Suppressor macrophage treated with lipopolysaccharide for 4 hours (primary cell): ENCODE data around the gene PLEK.
"Not testable (repeated sequence)": the region's sequence is repeated elsewhere in the genome, so short reads cannot be mapped to it uniquely, and the experiment has no call there.

Source experiments
- DNase-seq: peaks from one replicate; pipeline ENCODE4 v3.0.0-alpha.2; 2020

PLEK gene

GRCh38 chr2:68418419-68418818 lies 53.3 kb downstream of the PLEK start:
- no peak for DNase-seq

- no peak for DNase-seq
These were observed 53.8 kb downstream of the PLEK start for GRCh38 chr2:68418855-68419254.

GRCh38 chr2:68420254-68420910 lies 55.3 kb downstream of the PLEK start:
- no peak for DNase-seq

GRCh38 chr2:68423966-68424650 lies 59.0 kb downstream of the PLEK start:
- DNase-seq = peak; percentile 82

- peak; percentile 40 for DNase-seq
These were observed 60.4 kb downstream of the PLEK start for GRCh38 chr2:68425503-68425902.

GRCh38 chr2:68426446-68426845 lies 61.4 kb downstream of the PLEK start:
- no peak for DNase-seq

- DNase-seq = peak; percentile 82
These were observed 61.9 kb downstream of the PLEK start for GRCh38 chr2:68426848-68427579.

- no peak for DNase-seq
These were observed 63.0 kb downstream of the PLEK start for GRCh38 chr2:68428126-68428525.

- DNase-seq = no peak
These were observed 63.7 kb downstream of the PLEK start for GRCh38 chr2:68428746-68429145.

- no peak for DNase-seq
These were observed 64.3 kb downstream of the PLEK start for GRCh38 chr2:68429311-68429826.

- no peak for DNase-seq
These were observed 66.4 kb downstream of the PLEK start for GRCh38 chr2:68431316-68431972.

- no peak for DNase-seq
These were observed 67.9 kb downstream of the PLEK start for GRCh38 chr2:68432696-68433658.

- peak; percentile 72 for DNase-seq
These were observed 69.9 kb downstream of the PLEK start for GRCh38 chr2:68434981-68435380.

- no peak for DNase-seq
These were observed 70.5 kb downstream of the PLEK start for GRCh38 chr2:68435615-68436014.

GRCh38 chr2:68436270-68436669 lies 71.2 kb downstream of the PLEK start:
- no peak for DNase-seq

- peak; percentile 72 for DNase-seq
These were observed 73.6 kb downstream of the PLEK start for GRCh38 chr2:68438455-68439303.

- DNase-seq = peak; percentile 98
These were observed 76.3 kb downstream of the PLEK start for GRCh38 chr2:68441179-68441993.

GRCh38 chr2:68441994-68442322 lies 76.9 kb downstream of the PLEK start:
- DNase-seq = no peak

- DNase-seq = not testable (repeated sequence)
These were observed 81.3 kb downstream of the PLEK start for GRCh38 chr2:68446425-68446824.
